Stimulated activated naive CD8-positive, alpha-beta T cell treated with anti-CD3 and anti-CD28 coated beads, Interleukin-15, amount 100 ng/mL, for 72 hours (primary cell): Measurements from ENCODE around the gene NFATC3.
"Not testable (repeated sequence)": the region's sequence is repeated elsewhere in the genome, so short reads cannot be mapped to it uniquely, and the experiment has no call there.

ENCODE experiments used
- ATAC-seq: fragments of 150-1000 bp; cut with Tn5 transposase; 2 replicates; pipeline ENCODE4 v1.10.0; 2021; ENCODE audit warnings: mild to moderate bottlenecking, moderate library complexity
- DNase-seq, 2 donors: peaks; one replicate each; pipeline ENCODE4 v3.0.0; 2021 to 2022
- H3K27ac Mint-ChIP-seq, 2 donors: one replicate each; pipeline ENCODE4 v1.8.0; 2022; ENCODE audit warnings: mild to moderate bottlenecking in 2 of 2, mixed read lengths in 2 of 2, moderate library complexity in 2 of 2
- H3K27me3 Mint-ChIP-seq: one replicate; pipeline ENCODE4 v1.8.0; 2022; ENCODE audit warnings: mixed read lengths
- H3K4me1 Mint-ChIP-seq: one replicate; pipeline ENCODE4 v1.8.0; 2022; ENCODE audit warnings: mild to moderate bottlenecking, mixed read lengths
- H3K4me3 Mint-ChIP-seq, 2 donors: one replicate each; pipeline ENCODE4 v1.8.0; 2022; ENCODE audit warnings: mild to moderate bottlenecking in 2 of 2, mixed read lengths in 2 of 2, moderate library complexity in 1 of 2
- H3K9me3 Mint-ChIP-seq, 2 donors: one replicate each; pipeline ENCODE4 v1.8.0; 2022; ENCODE audit warnings: mixed read lengths in 2 of 2

NFATC3 gene

GRCh38 chr16:68115851-68116250 lies 30.7 kb downstream of the NFATC3 start:
- no peaks in the 10 kb centered on the region for H3K27me3 Mint-ChIP-seq
- peaks cover 91% of the 10 kb centered on the region for H3K4me1 Mint-ChIP-seq
- H3K4me3 Mint-ChIP-seq = peak overlapping the region in 1 of 2 donors; percentile 12
- peaks cover 11 to 12% of the 10 kb centered on the region in 2 donors for H3K9me3 Mint-ChIP-seq
- ATAC-seq (peak; percentile 71), DNase-seq (no peak)
- no peak overlapping the region for H3K27ac Mint-ChIP-seq

- peaks cover 6 to 7% of the 10 kb centered on the region in 2 donors for H3K9me3 Mint-ChIP-seq
- H3K4me3 Mint-ChIP-seq = no peak overlapping the region
- peak; percentile 72 for ATAC-seq
- no peak for DNase-seq
- peaks cover 86% of the 10 kb centered on the region for H3K4me1 Mint-ChIP-seq
- no peaks in the 10 kb centered on the region for H3K27me3 Mint-ChIP-seq
- no peak overlapping the region for H3K27ac Mint-ChIP-seq
These were observed 31.2 kb downstream of the NFATC3 start for GRCh38 chr16:68116256-68116867.

GRCh38 chr16:68117884-68118283 lies 32.7 kb downstream of the NFATC3 start:
- DNase-seq (no peak), ATAC-seq (peak; percentile 53)
- H3K27me3 Mint-ChIP-seq = no peaks in the 10 kb centered on the region
- no peak overlapping the region for H3K4me3 Mint-ChIP-seq
- no peak overlapping the region for H3K27ac Mint-ChIP-seq
- peaks cover 86% of the 10 kb centered on the region for H3K4me1 Mint-ChIP-seq
- H3K9me3 Mint-ChIP-seq = no peaks in the 10 kb centered on the region

- DNase-seq, H3K9me3 Mint-ChIP-seq, H3K27me3 Mint-ChIP-seq, H3K4me3 Mint-ChIP-seq, ATAC-seq: not testable (repeated sequence)
- H3K4me1 Mint-ChIP-seq = peaks cover 75% of the 10 kb centered on the region
- peak overlapping the region in 1 of 2 donors; percentile 29 for H3K27ac Mint-ChIP-seq
These were observed 33.8 kb downstream of the NFATC3 start for GRCh38 chr16:68118954-68119353.

GRCh38 chr16:68120496-68120895 lies 35.3 kb downstream of the NFATC3 start:
- not testable (repeated sequence) for H3K27me3 Mint-ChIP-seq, DNase-seq, ATAC-seq, H3K27ac Mint-ChIP-seq, H3K4me3 Mint-ChIP-seq, H3K9me3 Mint-ChIP-seq
- H3K4me1 Mint-ChIP-seq = peaks cover 65% of the 10 kb centered on the region

GRCh38 chr16:68126395-68126794 lies 41.2 kb downstream of the NFATC3 start:
- ATAC-seq (peak; percentile 69), DNase-seq (no peak)
- peaks cover 67% of the 10 kb centered on the region for H3K4me1 Mint-ChIP-seq
- no peak overlapping the region for H3K27ac Mint-ChIP-seq
- no peaks in the 10 kb centered on the region for H3K27me3 Mint-ChIP-seq
- no peaks in the 10 kb centered on the region for H3K9me3 Mint-ChIP-seq
- H3K4me3 Mint-ChIP-seq = no peak overlapping the region

GRCh38 chr16:68128577-68129305 lies 43.6 kb downstream of the NFATC3 start:
- no peak overlapping the region for H3K27ac Mint-ChIP-seq
- ATAC-seq (no peak), DNase-seq (no peak)
- no peaks in the 10 kb centered on the region for H3K9me3 Mint-ChIP-seq
- no peak overlapping the region for H3K4me3 Mint-ChIP-seq
- peaks cover 69% of the 10 kb centered on the region for H3K4me1 Mint-ChIP-seq
- H3K27me3 Mint-ChIP-seq = no peaks in the 10 kb centered on the region

GRCh38 chr16:68130520-68130919 lies 45.4 kb downstream of the NFATC3 start:
- H3K4me1 Mint-ChIP-seq = peaks cover 63% of the 10 kb centered on the region
- H3K27me3 Mint-ChIP-seq = no peaks in the 10 kb centered on the region
- no peak for ATAC-seq
- H3K4me3 Mint-ChIP-seq = no peak overlapping the region
- H3K9me3 Mint-ChIP-seq = no peaks in the 10 kb centered on the region
- no peak for DNase-seq
- peak overlapping the region in 1 of 2 donors; percentile 59 for H3K27ac Mint-ChIP-seq

GRCh38 chr16:68131813-68132706 lies 46.9 kb downstream of the NFATC3 start:
- peak overlapping the region; percentile 91 to 93 for H3K27ac Mint-ChIP-seq
- peaks cover 59% of the 10 kb centered on the region for H3K4me1 Mint-ChIP-seq
- no peak for ATAC-seq
- no peaks in the 10 kb centered on the region for H3K9me3 Mint-ChIP-seq
- no peaks in the 10 kb centered on the region for H3K27me3 Mint-ChIP-seq
- peak overlapping the region; percentile 65 to 70 for H3K4me3 Mint-ChIP-seq
- no peak for DNase-seq

- not testable (repeated sequence) for H3K9me3 Mint-ChIP-seq, H3K4me3 Mint-ChIP-seq, DNase-seq, H3K27me3 Mint-ChIP-seq, ATAC-seq
- H3K27ac Mint-ChIP-seq = peak overlapping the region in 1 of 2 donors; percentile 93
- H3K4me1 Mint-ChIP-seq = peaks cover 50% of the 10 kb centered on the region
These were observed 47.8 kb downstream of the NFATC3 start for GRCh38 chr16:68133000-68133399.

GRCh38 chr16:68134644-68135043 lies 49.5 kb downstream of the NFATC3 start:
- ATAC-seq (no peak), DNase-seq (no peak)
- no peak overlapping the region for H3K27ac Mint-ChIP-seq
- H3K4me3 Mint-ChIP-seq = no peak overlapping the region
- H3K9me3 Mint-ChIP-seq = no peaks in the 10 kb centered on the region
- H3K4me1 Mint-ChIP-seq = peaks cover 50% of the 10 kb centered on the region
- no peaks in the 10 kb centered on the region for H3K27me3 Mint-ChIP-seq

- ATAC-seq = peak; percentile 37
- no peak for DNase-seq
- H3K27me3 Mint-ChIP-seq = no peaks in the 10 kb centered on the region
- no peaks in the 10 kb centered on the region for H3K9me3 Mint-ChIP-seq
- no peak overlapping the region for H3K4me3 Mint-ChIP-seq
- peaks cover 39% of the 10 kb centered on the region for H3K4me1 Mint-ChIP-seq
- no peak overlapping the region for H3K27ac Mint-ChIP-seq
These were observed 51.3 kb downstream of the NFATC3 start for GRCh38 chr16:68136515-68136914.

- ATAC-seq = no peak
These were observed 58.8 kb downstream of the NFATC3 start for GRCh38 chr16:68144008-68144407.

GRCh38 chr16:68146585-68146984 lies 61.4 kb downstream of the NFATC3 start:
- peak; percentile 49 for ATAC-seq
- Mint-ChIP-seq H3K27ac (peak overlapping the region in 1 of 2 donors; percentile 30), H3K9me3 (no peaks in the 10 kb centered on the region), H3K4me3 (no peak overlapping the region), H3K4me1 (peaks cover 52% of the 10 kb centered on the region), H3K27me3 (no peaks in the 10 kb centered on the region)
- DNase-seq = no peak

More at GRCh38 chr16:68144008-68144407, 58.8 kb downstream of the NFATC3 start:
- Mint-ChIP-seq H3K4me3 (no peak overlapping the region), H3K9me3 (no peaks in the 10 kb centered on the region), H3K27ac (no peak overlapping the region), H3K4me1 (peaks cover 55% of the 10 kb centered on the region), H3K27me3 (no peaks in the 10 kb centered on the region)
- no peak for DNase-seq

GRCh38 chr16:68147444-68147843 lies 62.3 kb downstream of the NFATC3 start:
- ATAC-seq (no peak), DNase-seq (no peak)
- H3K4me3 Mint-ChIP-seq = no peak overlapping the region
- peaks cover 43% of the 10 kb centered on the region for H3K4me1 Mint-ChIP-seq
- no peaks in the 10 kb centered on the region for H3K9me3 Mint-ChIP-seq
- H3K27ac Mint-ChIP-seq = peak overlapping the region in 1 of 2 donors; percentile 57
- H3K27me3 Mint-ChIP-seq = no peaks in the 10 kb centered on the region
